DMS114 treated with DMSO at 0.1 percent for 48 hours (cell line): ENCODE measurements around the gene MYL4.
"Not testable (repeated sequence)": the region's sequence is repeated elsewhere in the genome, so short reads cannot be mapped to it uniquely, and the experiment has no call there.

Source experiments
- DNase-seq: peaks from one replicate; lab custom pipeline; 2025; ENCODE audit not compliant: unreplicated experiment; lab: John Stamatoyannopoulos, UW

Gene MYL4

GRCh38 chr17:47192554-47192953 lies 16.6 kb upstream of the MYL4 start:
- DNase-seq: no peak

- no peak for DNase-seq
Measured at GRCh38 chr17:47193931-47194511, 15.1 kb upstream of the MYL4 start.

GRCh38 chr17:47197821-47198220 lies 11.3 kb upstream of the MYL4 start:
- no peak for DNase-seq

- DNase-seq: no peak
Measured at GRCh38 chr17:47199627-47200324, 9.4 kb upstream of the MYL4 start.

- DNase-seq: no peak
Measured at GRCh38 chr17:47200325-47200664, 8.9 kb upstream of the MYL4 start.

GRCh38 chr17:47201166-47201565 lies 8.0 kb upstream of the MYL4 start:
- no peak for DNase-seq

GRCh38 chr17:47203984-47204721 lies 5.0 kb upstream of the MYL4 start:
- no peak for DNase-seq

- no peak for DNase-seq
Measured at GRCh38 chr17:47204722-47205418, 4.3 kb upstream of the MYL4 start.

GRCh38 chr17:47205419-47205963 lies 3.7 kb upstream of the MYL4 start:
- DNase-seq: no peak

GRCh38 chr17:47207143-47208067 lies 1.7 kb upstream of the MYL4 start:
- no peak for DNase-seq

- DNase-seq: no peak
Measured at GRCh38 chr17:47209499-47209898, 351 bp downstream of the MYL4 start.

- DNase-seq: no peak
Measured at GRCh38 chr17:47210105-47210504, 957 bp downstream of the MYL4 start.

GRCh38 chr17:47210779-47211178 lies 1.6 kb downstream of the MYL4 start:
- DNase-seq: no peak

- DNase-seq: no peak
Measured at GRCh38 chr17:47212458-47212857, 3.3 kb downstream of the MYL4 start.

- DNase-seq: no peak
Measured at GRCh38 chr17:47213540-47213939, 4.4 kb downstream of the MYL4 start.

- no peak for DNase-seq
Measured at GRCh38 chr17:47214931-47215330, 5.8 kb downstream of the MYL4 start.

GRCh38 chr17:47216821-47217220 lies 7.7 kb downstream of the MYL4 start:
- not testable (repeated sequence) for DNase-seq

GRCh38 chr17:47217279-47217678 lies 8.1 kb downstream of the MYL4 start:
- DNase-seq: not testable (repeated sequence)

GRCh38 chr17:47218896-47219430 lies 9.8 kb downstream of the MYL4 start:
- no peak for DNase-seq
